Liver (tissue), 9 donors: ENCODE measurements around the gene ACP7. TPM values are rescaled to one million over a fixed set of nuclear protein-coding genes. Genes with fewer than 3 reads are reported as not detected.

Experiments
- DNase-seq: peaks from one replicate; pipeline ENCODE4 v3.0.0-alpha.2; 2017; ENCODE audit warnings: low spot score
- H3K27ac ChIP-seq, 2 donors: one replicate each; pipeline ENCODE4 v1.7.0; 2013; ENCODE audit warnings: inconsistent platforms in 2 of 2, low read length in 2 of 2, control low read depth in 1 of 2, low read depth in 1 of 2, mild to moderate bottlenecking in 1 of 2
- H3K27me3 ChIP-seq, 4 donors: one replicate each; pipeline versions ENCODE4 v1.6.1 to v1.7.0; 2013; ENCODE audit warnings: low read length in 3 of 4, inconsistent platforms in 1 of 4, mild to moderate bottlenecking in 1 of 4, moderate library complexity in 1 of 4; ENCODE audit not compliant: control insufficient read depth in 4 of 4, insufficient read depth in 4 of 4
- H3K36me3 ChIP-seq, 4 donors: one replicate each; pipeline versions ENCODE4 v1.6.1 to v1.7.0; 2013; ENCODE audit warnings: low read length in 3 of 4, mild to moderate bottlenecking in 3 of 4, low read depth in 1 of 4, moderate library complexity in 1 of 4; ENCODE audit not compliant: control insufficient read depth in 4 of 4, insufficient read depth in 3 of 4
- H3K4me1 ChIP-seq, 4 donors: one replicate each; pipeline versions ENCODE4 v1.6.1 to v1.7.0; 2013; ENCODE audit warnings: low read length in 3 of 4, mild to moderate bottlenecking in 3 of 4, moderate library complexity in 1 of 4; ENCODE audit not compliant: control insufficient read depth in 4 of 4, insufficient read depth in 4 of 4
- H3K4me3 ChIP-seq, 3 donors: one replicate each; pipeline versions ENCODE4 v1.6.1 to v1.7.0; 2013; ENCODE audit warnings: low read length in 3 of 3, control low read depth in 1 of 3, low read depth in 1 of 3, mild to moderate bottlenecking in 1 of 3
- H3K9ac ChIP-seq, 2 donors: one replicate each; pipeline ENCODE4 v1.7.0; 2013; ENCODE audit warnings: low read length in 2 of 2, mild to moderate bottlenecking in 2 of 2, moderate library complexity in 2 of 2, control low read depth in 1 of 2, low read depth in 1 of 2
- H3K9me3 ChIP-seq, 4 donors: one replicate each; pipeline versions ENCODE4 v1.6.1 to v1.7.0; 2013; ENCODE audit warnings: low read length in 3 of 4; ENCODE audit not compliant: control insufficient read depth in 4 of 4
- EGR1 ChIP-seq, 2 donors: IDR thresholded peaks; 2 replicates each; pipeline ENCODE4 v1.6.1; 2016 to 2018; ENCODE audit warnings: antibody characterized with exemption in 2 of 2, low read depth in 2 of 2
- FOXA1 ChIP-seq: IDR thresholded peaks from 2 replicates; pipeline ENCODE4 v1.6.1; 2016; ENCODE audit warnings: antibody characterized with exemption
- FOXA2 ChIP-seq: IDR thresholded peaks from 2 replicates; pipeline ENCODE4 v1.6.1; 2016; ENCODE audit warnings: antibody characterized with exemption
- GABPA ChIP-seq, 2 donors: IDR thresholded peaks in 1 of 2; conservative IDR thresholded peaks in 1 of 2; 2 replicates each; pipeline ENCODE4 v1.6.1; 2016; ENCODE audit warnings: antibody characterized with exemption in 2 of 2, mild to moderate bottlenecking in 1 of 2, moderate library complexity in 1 of 2
- HNF4A ChIP-seq, 2 donors: conservative IDR thresholded peaks; 2 replicates each; pipeline ENCODE4 v1.6.1; 2016; ENCODE audit warnings: antibody characterized with exemption in 2 of 2, mild to moderate bottlenecking in 2 of 2
- HNF4G ChIP-seq: IDR thresholded peaks from 2 replicates; pipeline ENCODE4 v1.6.1; 2016; ENCODE audit warnings: antibody characterized with exemption
- JUND ChIP-seq, 2 donors: IDR thresholded peaks; 2 replicates each; pipeline ENCODE4 v1.6.1; 2016; ENCODE audit warnings: antibody characterized with exemption in 2 of 2
- MAX ChIP-seq: IDR thresholded peaks from 2 replicates; pipeline ENCODE4 v1.6.1; 2016; ENCODE audit warnings: antibody characterized with exemption
- NR2F2 ChIP-seq: IDR thresholded peaks from 2 replicates; pipeline ENCODE4 v1.6.1; 2016; ENCODE audit warnings: antibody characterized with exemption
- RAD21 ChIP-seq, 2 donors: IDR thresholded peaks; 2 replicates each; pipeline ENCODE4 v1.6.1; 2016; ENCODE audit warnings: antibody characterized with exemption in 2 of 2, mild to moderate bottlenecking in 2 of 2
- REST ChIP-seq: IDR thresholded peaks from 2 replicates; pipeline ENCODE4 v1.6.1; 2016; ENCODE audit warnings: antibody characterized with exemption, mild to moderate bottlenecking
- RXRA ChIP-seq, 2 donors: IDR thresholded peaks; 2 replicates each; pipeline ENCODE4 v1.6.1; 2017 to 2018; ENCODE audit warnings: antibody characterized with exemption in 2 of 2, mild to moderate bottlenecking in 1 of 2
- SP1 ChIP-seq: IDR thresholded peaks from 2 replicates; pipeline ENCODE4 v1.6.1; 2018; ENCODE audit warnings: antibody characterized with exemption, mild to moderate bottlenecking
- TAF1 ChIP-seq: conservative IDR thresholded peaks from 2 replicates; pipeline ENCODE4 v1.6.1; 2016; ENCODE audit warnings: antibody characterized with exemption, mild to moderate bottlenecking
- YY1 ChIP-seq: IDR thresholded peaks from 2 replicates; pipeline ENCODE4 v1.6.1; 2016; ENCODE audit warnings: antibody characterized with exemption, mild to moderate bottlenecking
- WGBS: extraction: QIAGEN DNeasy Blood & Tissue Kit; methylation state at CpG from one replicate; pipeline ENCODE4 v1.1.7; 2013; 5-methylcytosine and 5-hydroxymethylcytosine counted together
- polyA plus RNA-seq, 2 donors: library from polyadenylated mRNA; stranded (reverse) in 1 of 2; unstranded in 1 of 2; fragments of 200-250 nt in 1 of 2; fragments of >200 nt in 1 of 2; fragmentation: Nextera tagmentation in 1 of 2; extraction: Ambion mirVana in 1 of 2; gene quantifications; one replicate each; pipeline versions ENCODE4 v1.2.1 to v1.2.3, GENCODE V29; 2013 to 2015
- total RNA-seq, 2 donors: library from RNA; depleted of rRNA; stranded (reverse); fragments of >200 nt; gene quantifications; one replicate each; pipeline ENCODE4 v1.2.3, GENCODE V29; 2014
- TF ChIP-seq, protein P1 (sequence below): fragments of 150-350 bp; IDR thresholded peaks from 2 replicates; pipeline ENCODE4 v1.5.1; 2017; ENCODE audit warnings: improper control_type of control experiment, low read depth, low read length; ENCODE audit not compliant: missing input control
- TF ChIP-seq, protein P2 (sequence below): IDR thresholded peaks from 2 replicates; pipeline ENCODE4 v1.6.1; 2016; ENCODE audit warnings: antibody characterized with exemption
- TF ChIP-seq, protein P3 (sequence below): IDR thresholded peaks from 2 replicates; pipeline ENCODE4 v1.6.1; 2016; ENCODE audit warnings: antibody characterized with exemption
- donor health status: healthy.
- donor health status: healthy.
- donor health status: healthy.
- donor health status: healthy.
- donor health status: healthy.

Gene ACP7
- total and polyA plus RNA-seq, 4 donors = 0.05 TPM; not detected in 3

DNA sequence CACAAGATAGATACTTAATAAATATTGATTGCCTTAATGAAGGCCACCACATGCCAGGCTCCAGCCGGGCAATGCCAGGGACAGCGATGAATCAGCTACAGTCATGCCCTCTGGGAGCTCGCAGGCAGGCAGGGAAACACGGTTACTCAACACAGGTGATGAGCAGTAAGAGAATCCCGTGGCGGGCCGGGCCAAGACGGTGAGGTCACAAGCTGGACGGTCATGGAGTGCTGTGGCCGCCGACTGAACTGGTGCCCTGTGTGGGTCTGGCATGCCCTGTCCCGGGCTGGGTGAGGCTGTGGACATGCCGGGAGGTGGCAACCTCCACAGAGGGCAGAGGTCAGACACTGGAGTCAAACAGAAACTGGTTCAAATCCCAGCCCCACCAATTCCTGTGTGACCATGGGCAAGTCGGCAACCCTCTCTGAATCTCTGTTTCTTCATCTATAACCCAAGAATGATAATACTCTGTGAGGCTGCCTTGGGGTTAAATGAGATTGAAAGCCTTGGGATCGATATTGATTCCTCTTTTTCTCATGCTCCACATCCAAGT, 28.2 kb downstream of the ACP7 start:
- WGBS = 35% methylated on average over 15 of the region's 15 CpGs
- H3K36me3 ChIP-seq = no peaks in the 10 kb centered on the region
- no peak for DNase-seq

More for the DNA sequence above, 28.2 kb downstream of the ACP7 start:
- no peaks in the 10 kb centered on the region for H3K27me3 ChIP-seq
- peaks cover 0 to 8% (median 4%) of the 10 kb centered on the region in 4 donors for H3K4me1 ChIP-seq
- no peak overlapping the region for H3K4me3 ChIP-seq
- H3K27ac ChIP-seq = peak overlapping the region; percentile 82 to 86
- TF ChIP-seq, protein P1, sequence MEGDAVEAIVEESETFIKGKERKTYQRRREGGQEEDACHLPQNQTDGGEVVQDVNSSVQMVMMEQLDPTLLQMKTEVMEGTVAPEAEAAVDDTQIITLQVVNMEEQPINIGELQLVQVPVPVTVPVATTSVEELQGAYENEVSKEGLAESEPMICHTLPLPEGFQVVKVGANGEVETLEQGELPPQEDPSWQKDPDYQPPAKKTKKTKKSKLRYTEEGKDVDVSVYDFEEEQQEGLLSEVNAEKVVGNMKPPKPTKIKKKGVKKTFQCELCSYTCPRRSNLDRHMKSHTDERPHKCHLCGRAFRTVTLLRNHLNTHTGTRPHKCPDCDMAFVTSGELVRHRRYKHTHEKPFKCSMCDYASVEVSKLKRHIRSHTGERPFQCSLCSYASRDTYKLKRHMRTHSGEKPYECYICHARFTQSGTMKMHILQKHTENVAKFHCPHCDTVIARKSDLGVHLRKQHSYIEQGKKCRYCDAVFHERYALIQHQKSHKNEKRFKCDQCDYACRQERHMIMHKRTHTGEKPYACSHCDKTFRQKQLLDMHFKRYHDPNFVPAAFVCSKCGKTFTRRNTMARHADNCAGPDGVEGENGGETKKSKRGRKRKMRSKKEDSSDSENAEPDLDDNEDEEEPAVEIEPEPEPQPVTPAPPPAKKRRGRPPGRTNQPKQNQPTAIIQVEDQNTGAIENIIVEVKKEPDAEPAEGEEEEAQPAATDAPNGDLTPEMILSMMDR = no peak
- TF ChIP-seq FOXA2 (peak; percentile 72), GABPA (IDR thresholded peaks at IDR 0.05 in 1 of 2, conservative IDR thresholded peaks at IDR 0.05 in 1 of 2) (peak in 1 of 2 donors; percentile 43), RXRA (IDR thresholded peaks at IDR 0.05) (peak; percentile 91 to 98), TAF1 (no peak), HNF4G (no peak), JUND (IDR thresholded peaks at IDR 0.05) (peak; percentile 73 to 94), NR2F2 (peak; percentile 61), EGR1 (IDR thresholded peaks at IDR 0.05; ENCODE audit: low read depth in 2 of 2) (peak in 1 of 2 donors; percentile 67), YY1 (peak; percentile 88), REST (peak; percentile 60), HNF4A (conservative IDR thresholded peaks at IDR 0.05) (peak; percentile 60 to 87), SP1 (peak; percentile 64), FOXA1 (no peak), RAD21 (IDR thresholded peaks at IDR 0.05) (peak; percentile 35 to 38), MAX (peak; percentile 90)
- TF ChIP-seq, protein P2, sequence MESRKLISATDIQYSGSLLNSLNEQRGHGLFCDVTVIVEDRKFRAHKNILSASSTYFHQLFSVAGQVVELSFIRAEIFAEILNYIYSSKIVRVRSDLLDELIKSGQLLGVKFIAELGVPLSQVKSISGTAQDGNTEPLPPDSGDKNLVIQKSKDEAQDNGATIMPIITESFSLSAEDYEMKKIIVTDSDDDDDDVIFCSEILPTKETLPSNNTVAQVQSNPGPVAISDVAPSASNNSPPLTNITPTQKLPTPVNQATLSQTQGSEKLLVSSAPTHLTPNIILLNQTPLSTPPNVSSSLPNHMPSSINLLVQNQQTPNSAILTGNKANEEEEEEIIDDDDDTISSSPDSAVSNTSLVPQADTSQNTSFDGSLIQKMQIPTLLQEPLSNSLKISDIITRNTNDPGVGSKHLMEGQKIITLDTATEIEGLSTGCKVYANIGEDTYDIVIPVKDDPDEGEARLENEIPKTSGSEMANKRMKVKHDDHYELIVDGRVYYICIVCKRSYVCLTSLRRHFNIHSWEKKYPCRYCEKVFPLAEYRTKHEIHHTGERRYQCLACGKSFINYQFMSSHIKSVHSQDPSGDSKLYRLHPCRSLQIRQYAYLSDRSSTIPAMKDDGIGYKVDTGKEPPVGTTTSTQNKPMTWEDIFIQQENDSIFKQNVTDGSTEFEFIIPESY = peak; percentile 84
- TF ChIP-seq, protein P3, sequence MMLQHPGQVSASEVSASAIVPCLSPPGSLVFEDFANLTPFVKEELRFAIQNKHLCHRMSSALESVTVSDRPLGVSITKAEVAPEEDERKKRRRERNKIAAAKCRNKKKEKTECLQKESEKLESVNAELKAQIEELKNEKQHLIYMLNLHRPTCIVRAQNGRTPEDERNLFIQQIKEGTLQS = peak; percentile 28
- H3K9me3 ChIP-seq = no peaks in the 10 kb centered on the region
- no peak overlapping the region for H3K9ac ChIP-seq
